Activated naive CD8-positive, alpha-beta T cell (primary cell): Measurements from ENCODE around the gene CLEC5A.
"Not testable (repeated sequence)": the region's sequence is repeated elsewhere in the genome, so short reads cannot be mapped to it uniquely, and the experiment has no call there.

ENCODE experiments used
- H3K27ac Mint-ChIP-seq: one replicate; pipeline ENCODE4 v1.8.0; 2021; ENCODE audit warnings: mixed read lengths
- H3K27me3 Mint-ChIP-seq: one replicate; pipeline ENCODE4 v1.8.0; 2021; ENCODE audit warnings: mixed read lengths
- H3K36me3 Mint-ChIP-seq: one replicate; pipeline ENCODE4 v1.8.0; 2021; ENCODE audit warnings: mixed read lengths
- H3K4me1 Mint-ChIP-seq: one replicate; pipeline ENCODE4 v1.8.0; 2021; ENCODE audit warnings: low read depth, mixed read lengths
- H3K4me3 Mint-ChIP-seq: one replicate; pipeline ENCODE4 v1.8.0; 2021; ENCODE audit warnings: mild to moderate bottlenecking, mixed read lengths
- H3K9me3 Mint-ChIP-seq: one replicate; pipeline ENCODE4 v1.8.0; 2021; ENCODE audit warnings: low read depth, mixed read lengths

Gene CLEC5A

GRCh38 chr7:141946796-141947195 lies at the start of gene CLEC5A:
Gene CLEC5A (minus strand): TSS chr7:141946974. CDS start chr7:141946292, 682 bp downstream.
- no peaks in the 10 kb centered on the region for H3K4me1 Mint-ChIP-seq
- no peak within 1 kb of the TSS for H3K4me3 Mint-ChIP-seq
- H3K27ac Mint-ChIP-seq: no peak within 1 kb of the TSS
- H3K36me3 Mint-ChIP-seq: no peaks in the 10 kb centered on the region
- peaks cover 3% of the 10 kb centered on the region for H3K27me3 Mint-ChIP-seq
- no peaks in the 10 kb centered on the region for H3K9me3 Mint-ChIP-seq

- Mint-ChIP-seq H3K9me3 (no peaks in the 10 kb centered on the region), H3K27me3 (peaks cover 2% of the 10 kb centered on the region), H3K36me3 (no peaks in the 10 kb centered on the region), H3K4me1 (peaks cover 3% of the 10 kb centered on the region), H3K27ac (no peak overlapping the region), H3K4me3 (no peak overlapping the region)
Measured at GRCh38 chr7:141993354-141993753, 46.6 kb upstream of the CLEC5A start.

GRCh38 chr7:141992688-141993087 lies 45.9 kb upstream of the CLEC5A start:
- Mint-ChIP-seq H3K4me1 (peaks cover 3% of the 10 kb centered on the region), H3K9me3 (no peaks in the 10 kb centered on the region), H3K27ac (no peak overlapping the region), H3K27me3 (no peaks in the 10 kb centered on the region), H3K4me3 (no peak overlapping the region), H3K36me3 (no peaks in the 10 kb centered on the region)

- Mint-ChIP-seq H3K9me3 (no peaks in the 10 kb centered on the region), H3K4me1 (peaks cover 3% of the 10 kb centered on the region), H3K27me3 (peaks cover 3% of the 10 kb centered on the region), H3K27ac (no peak overlapping the region), H3K36me3 (no peaks in the 10 kb centered on the region), H3K4me3 (no peak overlapping the region)
Measured at GRCh38 chr7:141992156-141992555, 45.4 kb upstream of the CLEC5A start.

GRCh38 chr7:141991140-141991539 lies 44.4 kb upstream of the CLEC5A start:
- H3K27ac Mint-ChIP-seq: no peak overlapping the region

GRCh38 chr7:141990011-141990725 lies 43.4 kb upstream of the CLEC5A start:
- Mint-ChIP-seq H3K9me3 (no peaks in the 10 kb centered on the region), H3K36me3 (no peaks in the 10 kb centered on the region), H3K4me3 (no peak overlapping the region), H3K27ac (no peak overlapping the region), H3K4me1 (peaks cover 3% of the 10 kb centered on the region), H3K27me3 (peaks cover 3% of the 10 kb centered on the region)

More at GRCh38 chr7:141991140-141991539, 44.4 kb upstream of the CLEC5A start:
- Mint-ChIP-seq H3K9me3 (no peaks in the 10 kb centered on the region), H3K4me3 (no peak overlapping the region), H3K27me3 (peaks cover 3% of the 10 kb centered on the region), H3K4me1 (peaks cover 3% of the 10 kb centered on the region), H3K36me3 (no peaks in the 10 kb centered on the region)

- H3K36me3 Mint-ChIP-seq, H3K4me3 Mint-ChIP-seq, H3K27me3 Mint-ChIP-seq, H3K9me3 Mint-ChIP-seq, H3K4me1 Mint-ChIP-seq, H3K27ac Mint-ChIP-seq: not testable (repeated sequence)
Measured at GRCh38 chr7:141987803-141988202, 41.0 kb upstream of the CLEC5A start.

- Mint-ChIP-seq H3K36me3 (no peaks in the 10 kb centered on the region), H3K4me3 (no peak overlapping the region), H3K27me3 (peaks cover 3% of the 10 kb centered on the region), H3K27ac (no peak overlapping the region), H3K4me1 (peaks cover 3% of the 10 kb centered on the region), H3K9me3 (no peaks in the 10 kb centered on the region)
Measured at GRCh38 chr7:141986923-141987322, 40.1 kb upstream of the CLEC5A start.

- H3K4me1 Mint-ChIP-seq, H3K4me3 Mint-ChIP-seq, H3K9me3 Mint-ChIP-seq, H3K36me3 Mint-ChIP-seq, H3K27me3 Mint-ChIP-seq, H3K27ac Mint-ChIP-seq: not testable (repeated sequence)
Measured at GRCh38 chr7:141985926-141986325, 39.2 kb upstream of the CLEC5A start.

GRCh38 chr7:141979568-141979967 lies 32.8 kb upstream of the CLEC5A start:
- peaks cover 20% of the 10 kb centered on the region for H3K4me1 Mint-ChIP-seq
- peaks cover 2% of the 10 kb centered on the region for H3K36me3 Mint-ChIP-seq

GRCh38 chr7:141978351-141978750 lies 31.6 kb upstream of the CLEC5A start:
- no peak overlapping the region for H3K4me3 Mint-ChIP-seq
- no peak overlapping the region for H3K27ac Mint-ChIP-seq
- no peaks in the 10 kb centered on the region for H3K27me3 Mint-ChIP-seq

More at GRCh38 chr7:141979568-141979967, 32.8 kb upstream of the CLEC5A start:
- no peak overlapping the region for H3K27ac Mint-ChIP-seq
- H3K27me3 Mint-ChIP-seq: no peaks in the 10 kb centered on the region
- H3K4me3 Mint-ChIP-seq: no peak overlapping the region
- H3K9me3 Mint-ChIP-seq: peaks cover 4% of the 10 kb centered on the region

GRCh38 chr7:141976524-141977245 lies 29.9 kb upstream of the CLEC5A start:
- Mint-ChIP-seq H3K36me3 (peaks cover 2% of the 10 kb centered on the region), H3K27ac (no peak overlapping the region), H3K4me1 (peaks cover 20% of the 10 kb centered on the region), H3K4me3 (peak overlapping the region; percentile 65), H3K9me3 (peaks cover 4% of the 10 kb centered on the region), H3K27me3 (no peaks in the 10 kb centered on the region)

More at GRCh38 chr7:141978351-141978750, 31.6 kb upstream of the CLEC5A start:
- Mint-ChIP-seq H3K9me3 (peaks cover 4% of the 10 kb centered on the region), H3K4me1 (peaks cover 20% of the 10 kb centered on the region), H3K36me3 (peaks cover 2% of the 10 kb centered on the region)

GRCh38 chr7:141975806-141976523 lies 29.2 kb upstream of the CLEC5A start:
- peak overlapping the region; percentile 16 for H3K27ac Mint-ChIP-seq
- peaks cover 4% of the 10 kb centered on the region for H3K9me3 Mint-ChIP-seq
- H3K4me3 Mint-ChIP-seq: peak overlapping the region; percentile 65
- H3K4me1 Mint-ChIP-seq: peaks cover 20% of the 10 kb centered on the region
- H3K36me3 Mint-ChIP-seq: peaks cover 2% of the 10 kb centered on the region
- H3K27me3 Mint-ChIP-seq: no peaks in the 10 kb centered on the region

GRCh38 chr7:141974831-141975230 lies 28.1 kb upstream of the CLEC5A start:
- Mint-ChIP-seq H3K36me3 (peaks cover 2% of the 10 kb centered on the region), H3K4me3 (no peak overlapping the region), H3K9me3 (peaks cover 4% of the 10 kb centered on the region), H3K4me1 (peaks cover 19% of the 10 kb centered on the region), H3K27me3 (no peaks in the 10 kb centered on the region), H3K27ac (no peak overlapping the region)

- Mint-ChIP-seq H3K4me3 (no peak within 1 kb of the TSS), H3K4me1 (peaks cover 12% of the 10 kb centered on the region), H3K27ac (no peak within 1 kb of the TSS), H3K36me3 (no peaks in the 10 kb centered on the region), H3K9me3 (no peaks in the 10 kb centered on the region), H3K27me3 (no peaks in the 10 kb centered on the region)
Measured at GRCh38 chr7:141973673-141974072, 26.9 kb upstream of the CLEC5A start, which contains the start of gene TAS2R38. Gene TAS2R38 (minus strand): TSS chr7:141973773. CDS start chr7:141973689, 84 bp downstream.
